K562 (cell line): ENCODE data around the gene ATAD5. TPM values are rescaled to one million over a fixed set of nuclear protein-coding genes. Genes with fewer than 3 reads are reported as not detected.

Source experiments
- ATAC-seq: fragments of 200-7000 bp; cut with Tn5 transposase; 3 replicates; pipeline ENCODE4 v1.9.1; 2020; ENCODE audit warnings: moderate library complexity
- BruUV-seq: library from RNA; stranded (reverse); fragments of 400-500 nt; replicated peaks from 2 replicates; lab custom pipeline; 2021; lab: Mats Ljungman, UMichigan
- CTCF ChIA-PET: fragments of 300-600 bp; formaldehyde crosslinking; extraction: SDS; loops from one replicate; lab custom pipeline; 2021; ENCODE audit warnings: low intra/inter-chr PET ratio; lab: Yijun Ruan, JAX
- POLR2A ChIA-PET: fragments of 300-600, 350-650 bp; sonication (Branson Sonifier 250); formaldehyde crosslinking; extraction: SDS; loops from one replicate; lab custom pipeline; 2021; ENCODE audit warnings: antibody characterized with exemption, inconsistent platforms; lab: Yijun Ruan, JAX
- DNase-seq, 4 experiments: peaks; one replicate each; pipeline versions ENCODE4 v3.0.0 to v3.0.0-alpha.2; 2011 to 2018; ENCODE audit warnings: low spot score in 3 of 4, mixed read lengths in 3 of 4; ENCODE audit errors: extremely low read depth in 1 of 4
- FAIRE-seq: peaks from 2 replicates; lab custom pipeline; 2011; peaks lifted over from hg19 to GRCh38; lab: Jason Lieb, UNC
- H2AFZ ChIP-seq: 2 replicates; pipeline ENCODE4 v1.6.0; 2011; ENCODE audit warnings: low read depth, low read length, control low read depth, inconsistent platforms
- H3K27ac ChIP-seq: fragments of 200-600 bp; 3 replicates; pipeline ENCODE4 v1.8.0; 2011; ENCODE audit warnings: low read depth, mild to moderate bottlenecking, control low read depth, inconsistent platforms, low read length, moderate library complexity, mixed read lengths; ENCODE audit errors: extremely low read depth
- H3K27me3 ChIP-seq, 2 experiments: fragments of 300-600 bp in 1 of 2; 2 replicates in 1 of 2; 3 replicates in 1 of 2; pipeline versions ENCODE4 v1.6.0 to v1.8.0; 2011; ENCODE audit warnings: inconsistent platforms in 2 of 2, low read length in 2 of 2, mild to moderate bottlenecking in 1 of 2, mixed read lengths in 1 of 2, moderate library complexity in 1 of 2; ENCODE audit not compliant: control insufficient read depth in 2 of 2, insufficient read depth in 2 of 2
- H3K36me3 ChIP-seq: fragments of 300-600 bp; 3 replicates; pipeline ENCODE4 v1.8.0; 2011; ENCODE audit warnings: mild to moderate bottlenecking, low read length, inconsistent platforms; ENCODE audit not compliant: control insufficient read depth, insufficient read depth
- H3K4me1 ChIP-seq, 2 experiments: fragments of 200-600 bp in 1 of 2; replicated peaks in 1 of 2; 2 replicates in 1 of 2; 3 replicates in 1 of 2; pipeline versions ENCODE4 v1.5.1 to v1.8.0; 2011; ENCODE audit warnings: inconsistent platforms in 2 of 2, low read length in 2 of 2, mild to moderate bottlenecking in 1 of 2, mixed read lengths in 1 of 2, moderate library complexity in 1 of 2; ENCODE audit not compliant: control insufficient read depth in 2 of 2, insufficient read depth in 2 of 2
- H3K4me2 ChIP-seq: 2 replicates; pipeline ENCODE4 v1.6.1; 2011; ENCODE audit warnings: low read length, control low read depth, inconsistent platforms, mixed read lengths; ENCODE audit not compliant: insufficient read depth
- H3K4me3 ChIP-seq: fragments of 200-600 bp; sonication (generic), shearing (Covaris generic); 2 replicates; pipeline ENCODE4 v1.5.1; 2016; ENCODE audit warnings: control low read depth, inconsistent platforms
- H3K79me2 ChIP-seq: fragments of 200-600 bp; 3 replicates; pipeline ENCODE4 v1.8.0; 2011; ENCODE audit warnings: low read length, inconsistent platforms; ENCODE audit not compliant: control insufficient read depth, insufficient read depth
- H3K9ac ChIP-seq, 2 experiments: 2 replicates each; pipeline versions ENCODE4 v1.6.0 to v1.6.1; 2011; ENCODE audit warnings: low read depth in 2 of 2, low read length in 2 of 2, control low read depth in 1 of 2, inconsistent platforms in 1 of 2, mild to moderate bottlenecking in 1 of 2, mixed read lengths in 1 of 2; ENCODE audit not compliant: insufficient read depth in 1 of 2
- H3K9me1 ChIP-seq: one replicate; pipeline ENCODE4 v1.6.0; 2011; ENCODE audit warnings: inconsistent platforms, mild to moderate bottlenecking, low read length, moderate library complexity; ENCODE audit not compliant: control insufficient read depth, insufficient read depth
- H3K9me3 ChIP-seq: replicated peaks from 2 replicates; pipeline ENCODE4 v1.5.1; 2011; ENCODE audit warnings: low read depth, low read length, inconsistent platforms; ENCODE audit not compliant: control insufficient read depth, insufficient read depth
- H4K20me1 ChIP-seq: replicated peaks from 2 replicates; pipeline ENCODE4 v1.6.1; 2011; ENCODE audit warnings: low read length, inconsistent platforms, mixed read lengths; ENCODE audit not compliant: control insufficient read depth, insufficient read depth
- ARHGAP35 ChIP-seq: fragments of 450-650 bp; IDR thresholded peaks from 2 replicates; pipeline ENCODE4 v1.6.1; 2018; ENCODE audit not compliant: partially characterized antibody
- ARID4B ChIP-seq: sonication (generic); formaldehyde crosslinking; IDR thresholded peaks from 2 replicates; pipeline ENCODE4 v1.8.0; 2022; ENCODE audit warnings: mild to moderate bottlenecking, missing genetic modification reagents
- CEBPB ChIP-seq: fragments of 450-650 bp; IDR thresholded peaks from 2 replicates; pipeline ENCODE4 v1.6.1; 2016; ENCODE audit warnings: missing genetic modification characterization, missing compliant biosample characterization
- ESRRB ChIP-seq: fragments of 250-450 bp; sonication (Bioruptor Pico); IDR thresholded peaks from 2 replicates; pipeline ENCODE4 v1.5.0; 2020; ENCODE audit warnings: mild to moderate bottlenecking, moderate library complexity, borderline replicate concordance
- ETV5 ChIP-seq: sonication (generic); formaldehyde crosslinking; IDR thresholded peaks from 2 replicates; pipeline ENCODE4 v1.4.0; 2020; ENCODE audit warnings: low read depth, mild to moderate bottlenecking, missing genetic modification reagents
- FOXA3 ChIP-seq, 2 experiments: fragments of 450-650 bp in 1 of 2; sonication (generic) in 1 of 2; formaldehyde crosslinking; IDR thresholded peaks in 1 of 2; conservative IDR thresholded peaks in 1 of 2; 2 replicates each; pipeline versions ENCODE4 v1.4.0 to v1.8.0; 2020 to 2022; ENCODE audit warnings: mild to moderate bottlenecking in 2 of 2, missing genetic modification reagents in 1 of 2
- HNRNPK ChIP-seq: fragments of 200-400 bp; formaldehyde crosslinking; IDR thresholded peaks from one replicate; pipeline ENCODE4 v1.6.1; 2018; ENCODE audit warnings: mild to moderate bottlenecking, low read depth, low read length; ENCODE audit not compliant: poor library complexity, severe bottlenecking
- ZNF436 ChIP-seq: fragments of 250-450, 450-650 bp; sonication (Bioruptor Pico); formaldehyde crosslinking; IDR thresholded peaks from 2 replicates; pipeline ENCODE4 v1.7.0; 2020; ENCODE audit warnings: mild to moderate bottlenecking
- ZNF507 ChIP-seq: conservative IDR thresholded peaks from 2 replicates; pipeline ENCODE4 v1.6.1; 2017; ENCODE audit warnings: missing genetic modification characterization, missing compliant biosample characterization
- ZNF551 ChIP-seq: fragments of 250-450 bp; sonication (Bioruptor Pico); IDR thresholded peaks from 2 replicates; pipeline ENCODE4 v1.5.0; 2021; ENCODE audit warnings: mild to moderate bottlenecking, moderate library complexity
- WGBS: fragments of 100-300 bp; shearing (Covaris generic); methylation state at CpG from one replicate; pipeline ENCODE4 v1.1.6; 2016; ENCODE audit warnings: low coverage, mixed read lengths; ENCODE audit not compliant: insufficient coverage; ENCODE audit errors: missing lambda C conversion rate; 5-methylcytosine and 5-hydroxymethylcytosine counted together
- in situ Hi-C: fragments of 300-500 bp; cut with MboI; formaldehyde crosslinking; loops from 4 replicates; pipeline ENCODE4 v1.15.0; 2018; ENCODE audit warnings: inconsistent platforms, mixed read lengths
- intact Hi-C: fragments of 100-400 bp; cut with micrococcal nuclease; formaldehyde crosslinking; loops from 2 replicates; pipeline ENCODE4 v1.14.2; 2022
- polyA plus RNA-seq, 8 experiments: library from polyadenylated mRNA; depleted of rRNA in 4 of 8; stranded (reverse) in 5 of 8; unstranded in 3 of 8; fragments of >200 nt; fragmentation: Nextera tagmentation in 2 of 8; fragmentation: Illumina TruSeq in 1 of 8; extraction: Ambion mirVana in 2 of 8; extraction: Trizol in 1 of 8; gene quantifications; 2 replicates each; pipeline versions ENCODE4 v1.2.1 to v1.2.3, GENCODE V29; 2011 to 2014; ENCODE audit warnings: inconsistent platforms in 1 of 8, missing spikeins in 1 of 8
- total RNA-seq, 7 experiments: library from RNA; depleted of rRNA in 6 of 7; stranded (reverse); fragments of >200 nt in 6 of 7; fragmentation: Illumina TruSeq in 2 of 7; extraction: Trizol in 2 of 7; gene quantifications; 2 replicates each; pipeline versions ENCODE4 v1.2.1 to v1.2.3, GENCODE V29; 2011 to 2021; ENCODE audit warnings: low replicate concordance in 1 of 7
- TF ChIP-seq, protein P1 (sequence below): sonication (generic); formaldehyde crosslinking; IDR thresholded peaks from 2 replicates; pipeline ENCODE4 v1.8.0; 2022; ENCODE audit warnings: mild to moderate bottlenecking, missing genetic modification reagents
- TF ChIP-seq, protein P2 (sequence below): IDR thresholded peaks from 2 replicates; pipeline ENCODE4 v1.6.1; 2016; ENCODE audit warnings: missing genetic modification characterization, missing compliant biosample characterization

ATAD5 gene
- total and polyA plus RNA-seq, 9 of the 15 experiments (the other 6 are each of a cell fraction or from before 2014, with no cell fraction given) = 4.6 to 25.6 (median 19.5) TPM

GRCh38 chr17:30920282-30920681 is 88.5 kb downstream of the ATAD5 start:
- Histone ChIP-seq H3K27me3 (peaks cover 17 to 37% of the 10 kb centered on the region in 2 experiments; a peak in 4 of 5 replicates), H3K9me3 (no peaks in the 10 kb centered on the region), H3K36me3 (no peaks in the 10 kb centered on the region), H3K9ac (no peak overlapping the region)
- intact Hi-C loops = no loop called here
- TF ChIP-seq, protein P1, sequence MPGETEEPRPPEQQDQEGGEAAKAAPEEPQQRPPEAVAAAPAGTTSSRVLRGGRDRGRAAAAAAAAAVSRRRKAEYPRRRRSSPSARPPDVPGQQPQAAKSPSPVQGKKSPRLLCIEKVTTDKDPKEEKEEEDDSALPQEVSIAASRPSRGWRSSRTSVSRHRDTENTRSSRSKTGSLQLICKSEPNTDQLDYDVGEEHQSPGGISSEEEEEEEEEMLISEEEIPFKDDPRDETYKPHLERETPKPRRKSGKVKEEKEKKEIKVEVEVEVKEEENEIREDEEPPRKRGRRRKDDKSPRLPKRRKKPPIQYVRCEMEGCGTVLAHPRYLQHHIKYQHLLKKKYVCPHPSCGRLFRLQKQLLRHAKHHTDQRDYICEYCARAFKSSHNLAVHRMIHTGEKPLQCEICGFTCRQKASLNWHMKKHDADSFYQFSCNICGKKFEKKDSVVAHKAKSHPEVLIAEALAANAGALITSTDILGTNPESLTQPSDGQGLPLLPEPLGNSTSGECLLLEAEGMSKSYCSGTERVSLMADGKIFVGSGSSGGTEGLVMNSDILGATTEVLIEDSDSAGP = no peak
- TF ChIP-seq FOXA3 (CRISPR knock-in tag; conservative IDR thresholded peaks at IDR 0.05 in 1 of 2, IDR thresholded peaks at IDR 0.05 in 1 of 2) (no peak), ARID4B (CRISPR knock-in tag) (no peak), CEBPB (no peak), ETV5 (CRISPR knock-in tag) (no peak), ZNF436 (no peak), ZNF551 (CRISPR knock-in tag) (no peak), ZNF507 (tag) (no peak), HNRNPK (no peak), ESRRB (CRISPR knock-in tag) (no peak), ARHGAP35 (no peak)
- TF ChIP-seq, protein P2, sequence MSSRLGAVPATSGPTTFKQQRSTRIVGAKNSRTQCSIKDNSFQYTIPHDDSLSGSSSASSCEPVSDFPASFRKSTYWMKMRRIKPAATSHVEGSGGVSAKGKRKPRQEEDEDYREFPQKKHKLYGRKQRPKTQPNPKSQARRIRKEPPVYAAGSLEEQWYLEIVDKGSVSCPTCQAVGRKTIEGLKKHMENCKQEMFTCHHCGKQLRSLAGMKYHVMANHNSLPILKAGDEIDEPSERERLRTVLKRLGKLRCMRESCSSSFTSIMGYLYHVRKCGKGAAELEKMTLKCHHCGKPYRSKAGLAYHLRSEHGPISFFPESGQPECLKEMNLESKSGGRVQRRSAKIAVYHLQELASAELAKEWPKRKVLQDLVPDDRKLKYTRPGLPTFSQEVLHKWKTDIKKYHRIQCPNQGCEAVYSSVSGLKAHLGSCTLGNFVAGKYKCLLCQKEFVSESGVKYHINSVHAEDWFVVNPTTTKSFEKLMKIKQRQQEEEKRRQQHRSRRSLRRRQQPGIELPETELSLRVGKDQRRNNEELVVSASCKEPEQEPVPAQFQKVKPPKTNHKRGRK (tag) = no peak
- TF ChIP-seq, all 486 proteins: peak for 0
- ChIA-PET CTCF (no interaction called here), POLR2A (interaction anchor here (0.7 kb wide), 1 partner anchor 756 kb away, joined by 3 read pairs; no protein-coding TSS in a partner anchor)
- no TSS peak for BruUV-seq
- Histone ChIP-seq H4K20me1 (no peaks in the 10 kb centered on the region; the same call in 1 of the 2 replicates), H3K4me3 (no peak overlapping the region), H3K27ac (no peak overlapping the region), H3K4me1 (peaks cover 0 to 13% of the 10 kb centered on the region in 2 experiments; a peak in 2 of 5 replicates), H3K4me2 (no peak overlapping the region), H3K9me1 (no peaks in the 10 kb centered on the region), H2AFZ (no peak overlapping the region), H3K79me2 (no peaks in the 10 kb centered on the region)
- ATAC-seq (no peak), DNase-seq (no peak), FAIRE-seq (no peak)
- in situ Hi-C loops = no loop called here
- 18% methylated on average over 4 of the region's 4 CpGs for WGBS
